Keratinocyte (primary cell): ENCODE measurements around the gene ECEL1. TPM values are rescaled to one million over a fixed set of nuclear protein-coding genes. Genes with fewer than 3 reads are reported as not detected.
"Not testable (repeated sequence)": the region's sequence is repeated elsewhere in the genome, so short reads cannot be mapped to it uniquely, and the experiment has no call there.

Source experiments
- DNase-seq: peaks from one replicate; pipeline ENCODE4 v3.0.0-alpha.2; 2011; ENCODE audit warnings: low read depth, missing footprints, low spot score
- FAIRE-seq: peaks from 2 replicates; lab custom pipeline; 2011; peaks lifted over from hg19 to GRCh38; lab: Jason Lieb, UNC
- H2AFZ ChIP-seq: 2 replicates; pipeline ENCODE4 v1.6.0; 2012; ENCODE audit warnings: low read length, control low read depth, inconsistent platforms; ENCODE audit not compliant: control insufficient read depth
- H3K27ac ChIP-seq: 2 replicates; pipeline ENCODE4 v1.5.1; 2011; ENCODE audit warnings: low read length; ENCODE audit not compliant: control insufficient read depth, insufficient read depth
- H3K27me3 ChIP-seq: 3 replicates; pipeline ENCODE4 v1.6.0; 2011; ENCODE audit warnings: low read length; ENCODE audit not compliant: control insufficient read depth, insufficient read depth; ENCODE audit errors: extremely low read depth
- H3K36me3 ChIP-seq, 2 experiments: 2 replicates in 1 of 2; 3 replicates in 1 of 2; pipeline ENCODE4 v1.5.1; 2011; ENCODE audit warnings: low read length in 2 of 2, mild to moderate bottlenecking in 1 of 2; ENCODE audit not compliant: control insufficient read depth in 2 of 2, insufficient read depth in 2 of 2; ENCODE audit errors: extremely low read depth in 1 of 2
- H3K4me1 ChIP-seq: 3 replicates; pipeline ENCODE4 v1.5.1; 2011; ENCODE audit warnings: low read length; ENCODE audit not compliant: control insufficient read depth, insufficient read depth; ENCODE audit errors: extremely low read depth
- H3K4me2 ChIP-seq: 3 replicates; pipeline ENCODE4 v1.6.0; 2011; ENCODE audit warnings: low read depth, low read length; ENCODE audit not compliant: control insufficient read depth, insufficient read depth; ENCODE audit errors: extremely low read depth
- H3K4me3 ChIP-seq, 3 experiments: fragments of 200-600 bp in 1 of 3; sonication (generic) in 1 of 3; 2 replicates in 2 of 3; 3 replicates in 1 of 3; pipeline ENCODE4 v1.5.1; 2011 to 2016; ENCODE audit warnings: low read length in 3 of 3, mild to moderate bottlenecking in 3 of 3, control low read depth in 2 of 3, inconsistent platforms in 1 of 3, low read depth in 1 of 3, mixed read lengths in 1 of 3, mixed run types in 1 of 3, moderate library complexity in 1 of 3; ENCODE audit not compliant: control insufficient read depth in 2 of 3, insufficient read depth in 2 of 3; ENCODE audit errors: extremely low read depth in 1 of 3
- H3K79me2 ChIP-seq: 2 replicates; pipeline ENCODE4 v1.6.0; 2012; ENCODE audit warnings: low read length; ENCODE audit not compliant: control insufficient read depth, insufficient read depth
- H3K9ac ChIP-seq: 3 replicates; pipeline ENCODE4 v1.6.0; 2011; ENCODE audit warnings: low read length; ENCODE audit not compliant: control insufficient read depth, insufficient read depth; ENCODE audit errors: extremely low read depth
- H3K9me1 ChIP-seq: 3 replicates; pipeline ENCODE4 v1.6.0; 2011; ENCODE audit warnings: low read length; ENCODE audit not compliant: control insufficient read depth, insufficient read depth; ENCODE audit errors: extremely low read depth
- H3K9me3 ChIP-seq: 2 replicates; pipeline ENCODE4 v1.5.1; 2012; ENCODE audit warnings: low read depth, low read length; ENCODE audit not compliant: control insufficient read depth
- H4K20me1 ChIP-seq: 3 replicates; pipeline ENCODE4 v1.6.0; 2011; ENCODE audit warnings: low read length; ENCODE audit not compliant: control insufficient read depth, insufficient read depth; ENCODE audit errors: extremely low read depth
- CTCF ChIP-seq, 3 experiments: IDR thresholded peaks in 1 of 3; conservative IDR thresholded peaks in 1 of 3; optimal IDR thresholded peaks in 1 of 3; 2 replicates in 2 of 3; 3 replicates in 1 of 3; pipeline versions ENCODE3 to v1.5.1; 2011; ENCODE audit warnings: low read length in 3 of 3, mild to moderate bottlenecking in 3 of 3, moderate library complexity in 2 of 3, control low read depth in 1 of 3, inconsistent platforms in 1 of 3; ENCODE audit not compliant: insufficient read depth in 2 of 3; ENCODE audit errors: extremely low read depth in 1 of 3
- EZH2 ChIP-seq: IDR thresholded peaks from one replicate; pipeline ENCODE4 v1.6.1; 2012; ENCODE audit warnings: inconsistent platforms, mild to moderate bottlenecking, low read length, moderate library complexity
- dilution Hi-C: fragments of 300-500 bp; cut with MboI; formaldehyde crosslinking; loops from one replicate; pipeline ENCODE4 v1.7.0; 2020; ENCODE audit warnings: low sequenced_read_pairs; ENCODE audit not compliant: extremely low pct_ligation_motif_present
- polyA plus RNA-seq, 5 experiments: library from polyadenylated mRNA; depleted of rRNA in 3 of 5; stranded (reverse) in 3 of 5; stranded (forward) in 1 of 5; unstranded in 1 of 5; fragments of >200 nt; gene quantifications; 1 replicate in 1 of 5; 2 replicates in 3 of 5; 3 replicates in 1 of 5; pipeline versions ENCODE4 v1.2.1 to v1.2.3, GENCODE V29; 2011 to 2012; ENCODE audit warnings: missing spikeins in 2 of 5, low read depth in 1 of 5, low replicate concordance in 1 of 5

Gene ECEL1
- polyA plus RNA-seq, 1 donor (not counting 4 experiments of a cell fraction or from before 2014, with no cell fraction given): not detected

- Histone ChIP-seq H3K27me3 (no peaks in the 10 kb centered on the region), H3K9ac (no peak overlapping the region), H3K4me2 (no peak overlapping the region), H3K4me1 (no peaks in the 10 kb centered on the region), H3K36me3 (no peaks in the 10 kb centered on the region), H3K9me1 (no peaks in the 10 kb centered on the region), H3K79me2 (no peaks in the 10 kb centered on the region), H3K9me3 (no peaks in the 10 kb centered on the region), H3K27ac (no peak overlapping the region), H3K4me3 (no peak overlapping the region), H4K20me1 (no peaks in the 10 kb centered on the region), H2AFZ (peak overlapping the region; percentile 43)
- TF ChIP-seq EZH2 (no peak), CTCF (optimal IDR thresholded peaks at IDR 0.05 in 1 of 3, IDR thresholded peaks at IDR 0.05 in 1 of 3, conservative IDR thresholded peaks at IDR 0.05 in 1 of 3; ENCODE audit: extremely low read depth in 1 of 3, insufficient read depth in 2 of 3, low read length in 3 of 3) (peak; percentile 79 to 97 (median 85))
- DNase-seq (peak; percentile 26), FAIRE-seq (peak; percentile 86)
- dilution Hi-C loops: loop anchor here (25.0 kb wide), 1 partner anchor 557 kb away; no protein-coding TSS in a partner anchor
These were observed 43.1 kb downstream of the ECEL1 start for GRCh38 chr2:232444409-232445148.

- not testable (repeated sequence) for DNase-seq, H3K9me3 ChIP-seq, H3K4me2 ChIP-seq, H4K20me1 ChIP-seq, H3K36me3 ChIP-seq, H3K27ac ChIP-seq, H3K27me3 ChIP-seq, H3K79me2 ChIP-seq, H3K9ac ChIP-seq, FAIRE-seq, H3K9me1 ChIP-seq, H3K4me3 ChIP-seq, H3K4me1 ChIP-seq
- dilution Hi-C loops: loop anchor here (25.0 kb wide), 1 partner anchor 557 kb away; no protein-coding TSS in a partner anchor
- peak overlapping the region; percentile 43 for H2AFZ ChIP-seq
These were observed 43.8 kb downstream of the ECEL1 start for GRCh38 chr2:232443669-232444408.

- dilution Hi-C loops: loop anchor here (25.0 kb wide), 1 partner anchor 556 kb away; no protein-coding TSS in a partner anchor
- not testable (repeated sequence) for H3K79me2 ChIP-seq, FAIRE-seq, H3K36me3 ChIP-seq, H3K4me2 ChIP-seq, H3K9me3 ChIP-seq, H3K4me3 ChIP-seq, H2AFZ ChIP-seq, H3K27me3 ChIP-seq, H3K9ac ChIP-seq, DNase-seq, H3K9me1 ChIP-seq, H3K27ac ChIP-seq, H3K4me1 ChIP-seq, H4K20me1 ChIP-seq
These were observed 44.6 kb downstream of the ECEL1 start for GRCh38 chr2:232443047-232443446.

- H3K27me3 ChIP-seq, H3K9ac ChIP-seq, H3K4me3 ChIP-seq, H3K36me3 ChIP-seq, FAIRE-seq, H3K27ac ChIP-seq, H3K9me3 ChIP-seq, H3K9me1 ChIP-seq, H3K4me1 ChIP-seq, H3K79me2 ChIP-seq, DNase-seq, H3K4me2 ChIP-seq, H4K20me1 ChIP-seq, H2AFZ ChIP-seq: not testable (repeated sequence)
- dilution Hi-C loops: loop anchor here (25.0 kb wide), 1 partner anchor 555 kb away; no protein-coding TSS in a partner anchor
These were observed 45.2 kb downstream of the ECEL1 start for GRCh38 chr2:232442431-232442830.
